HL-60 (cell line): ENCODE results near the gene RCOR3.

ENCODE experiments used
- DNase-seq, 2 experiments: peaks; one replicate each; pipeline ENCODE4 v3.0.0-alpha.2; 2010 to 2020; ENCODE audit warnings: low read depth in 1 of 2, low spot score in 1 of 2
- H3K27ac ChIP-seq: fragments of 250-450 bp; sonication (Bioruptor Pico); replicated peaks from 2 replicates; pipeline ENCODE4 v1.5.1; 2020; ENCODE audit warnings: mild to moderate bottlenecking, moderate library complexity
- H3K27me3 ChIP-seq: fragments of 250-450 bp; sonication (Bioruptor Pico); 2 replicates; pipeline ENCODE4 v1.5.1; 2021; ENCODE audit warnings: mild to moderate bottlenecking, moderate library complexity; ENCODE audit not compliant: insufficient read depth, poor library complexity, severe bottlenecking
- H3K4me3 ChIP-seq: replicated peaks from 2 replicates; pipeline ENCODE4 v1.5.1; 2011; ENCODE audit warnings: mild to moderate bottlenecking, control low read depth, low read length; ENCODE audit not compliant: insufficient read depth
- GABPA ChIP-seq: IDR thresholded peaks from 2 replicates; pipeline ENCODE4 v1.6.1; 2012; ENCODE audit warnings: low read depth
- POLR2AphosphoS5 ChIP-seq: IDR thresholded peaks from 2 replicates; pipeline ENCODE4 v1.6.1; 2012; ENCODE audit warnings: low read depth
- REST ChIP-seq: IDR thresholded peaks from 2 replicates; pipeline ENCODE4 v1.6.1; 2012; ENCODE audit warnings: low read depth; ENCODE audit not compliant: insufficient replicate concordance
- SPI1 ChIP-seq: IDR thresholded peaks from 2 replicates; pipeline ENCODE4 v1.6.1; 2012; ENCODE audit warnings: low read depth, mild to moderate bottlenecking, borderline replicate concordance
- long read RNA-seq: library from polyadenylated mRNA; unstranded; transcript quantifications from one replicate; pipeline ENCODE4 v2.0.0, GENCODE V29; 2020
- TF ChIP-seq, protein P1 (sequence below): IDR thresholded peaks from one replicate; pipeline ENCODE4 v1.5.1; 2011; ENCODE audit warnings: low read length, control low read depth, inconsistent platforms; ENCODE audit not compliant: insufficient read depth

Gene RCOR3
- long read RNA-seq, transcript RCOR3-202 (11 exons, 2,525 nt) = major isoform, 5 of 35 reads
- long read RNA-seq, transcript RCOR3-203 (12 exons, 2,041 nt) = major isoform, 5 of 35 reads
- long read RNA-seq, partial matches to known transcripts = 2 of 35 reads
- long read RNA-seq, other reads (novel, unspliced or antisense) = 21 of 35 reads

DNA sequence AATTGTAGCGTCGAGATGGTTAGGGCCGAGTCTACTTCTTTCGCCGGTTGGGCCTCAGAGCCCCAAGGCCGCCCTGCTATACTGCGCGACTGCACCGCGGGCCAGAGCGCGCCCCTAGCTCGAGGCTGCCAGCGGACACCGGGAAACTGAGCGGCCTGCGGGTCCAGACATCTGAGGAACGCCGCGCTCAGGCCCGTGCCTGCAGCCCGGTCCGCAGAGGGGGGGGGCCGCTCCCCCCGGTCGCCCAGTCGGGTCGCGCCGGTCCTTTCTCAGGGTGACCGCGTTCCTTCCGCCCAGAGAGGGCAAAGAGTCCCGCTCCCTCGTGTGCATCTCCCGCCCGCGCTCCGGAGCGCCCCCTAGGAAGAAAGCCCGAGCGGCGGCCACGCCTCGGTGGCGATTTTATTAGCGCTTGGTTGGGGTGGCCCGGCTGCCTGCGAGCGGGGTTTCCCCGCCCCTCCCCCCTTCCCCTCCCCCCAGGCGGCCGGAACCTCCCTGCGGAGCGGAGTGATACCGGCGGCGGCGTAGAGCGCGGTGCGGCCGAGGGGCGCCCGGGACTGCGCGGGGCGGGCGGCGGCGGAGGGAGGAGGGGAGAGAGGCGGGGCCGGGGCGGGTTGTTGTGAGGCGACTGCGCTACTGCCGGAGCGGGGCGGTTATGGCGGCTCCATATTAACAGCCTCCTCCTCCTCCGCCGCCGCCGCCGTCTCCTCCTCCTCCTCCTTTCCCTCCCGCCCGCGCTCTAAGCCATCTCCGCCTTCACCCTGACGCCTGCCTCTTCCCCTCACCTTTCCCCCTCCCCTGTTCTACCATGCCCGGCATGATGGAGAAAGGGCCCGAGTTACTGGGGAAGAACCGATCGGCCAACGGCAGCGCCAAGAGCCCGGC lies at the start of gene RCOR3:
RCOR3 (plus strand) TSS at position 611 of the 882 bp plus-strand sequence; CDS start at position 806, 195 bp downstream.
- H3K27ac ChIP-seq = peak within 1 kb of the TSS; percentile 98
- no peaks in the 10 kb centered on the region for H3K27me3 ChIP-seq
- H3K4me3 ChIP-seq = peak within 1 kb of the TSS; percentile 92
- TF ChIP-seq, protein P1, sequence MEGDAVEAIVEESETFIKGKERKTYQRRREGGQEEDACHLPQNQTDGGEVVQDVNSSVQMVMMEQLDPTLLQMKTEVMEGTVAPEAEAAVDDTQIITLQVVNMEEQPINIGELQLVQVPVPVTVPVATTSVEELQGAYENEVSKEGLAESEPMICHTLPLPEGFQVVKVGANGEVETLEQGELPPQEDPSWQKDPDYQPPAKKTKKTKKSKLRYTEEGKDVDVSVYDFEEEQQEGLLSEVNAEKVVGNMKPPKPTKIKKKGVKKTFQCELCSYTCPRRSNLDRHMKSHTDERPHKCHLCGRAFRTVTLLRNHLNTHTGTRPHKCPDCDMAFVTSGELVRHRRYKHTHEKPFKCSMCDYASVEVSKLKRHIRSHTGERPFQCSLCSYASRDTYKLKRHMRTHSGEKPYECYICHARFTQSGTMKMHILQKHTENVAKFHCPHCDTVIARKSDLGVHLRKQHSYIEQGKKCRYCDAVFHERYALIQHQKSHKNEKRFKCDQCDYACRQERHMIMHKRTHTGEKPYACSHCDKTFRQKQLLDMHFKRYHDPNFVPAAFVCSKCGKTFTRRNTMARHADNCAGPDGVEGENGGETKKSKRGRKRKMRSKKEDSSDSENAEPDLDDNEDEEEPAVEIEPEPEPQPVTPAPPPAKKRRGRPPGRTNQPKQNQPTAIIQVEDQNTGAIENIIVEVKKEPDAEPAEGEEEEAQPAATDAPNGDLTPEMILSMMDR = peak; percentile 24
- peak; percentile 61; the same call in 1 of the 2 replicates for TF ChIP-seq POLR2AphosphoS5
- no peak for TF ChIP-seq GABPA
- no peak for TF ChIP-seq SPI1
- TF ChIP-seq REST = peak; percentile 30
- peak; percentile 81 to 92 for DNase-seq

DNA sequence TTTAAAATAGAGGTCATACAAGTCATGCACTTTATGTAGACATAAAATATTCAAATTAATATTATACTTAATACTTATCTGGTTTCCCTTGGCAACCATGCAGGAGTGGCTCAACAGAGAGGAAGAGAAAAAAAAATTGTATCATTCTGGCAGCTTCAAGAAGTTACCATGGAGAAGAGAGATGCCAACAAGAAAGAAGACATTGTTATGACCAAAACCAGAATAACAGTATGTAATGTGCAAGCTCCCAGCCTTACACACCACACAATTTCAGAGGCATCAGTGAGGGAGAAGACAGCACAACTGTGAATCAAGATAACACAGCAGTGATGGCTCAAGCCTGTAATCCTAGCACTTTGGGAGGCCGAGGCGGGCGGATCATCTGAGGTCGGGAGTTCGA lies 49.1 kb upstream of the RCOR3 start:
- TF ChIP-seq POLR2AphosphoS5 (no peak), GABPA (no peak), SPI1 (no peak), REST (no peak)
- TF ChIP-seq, protein P1 = no peak
- no peaks in the 10 kb centered on the region for H3K27me3 ChIP-seq
- DNase-seq = no peak

DNA sequence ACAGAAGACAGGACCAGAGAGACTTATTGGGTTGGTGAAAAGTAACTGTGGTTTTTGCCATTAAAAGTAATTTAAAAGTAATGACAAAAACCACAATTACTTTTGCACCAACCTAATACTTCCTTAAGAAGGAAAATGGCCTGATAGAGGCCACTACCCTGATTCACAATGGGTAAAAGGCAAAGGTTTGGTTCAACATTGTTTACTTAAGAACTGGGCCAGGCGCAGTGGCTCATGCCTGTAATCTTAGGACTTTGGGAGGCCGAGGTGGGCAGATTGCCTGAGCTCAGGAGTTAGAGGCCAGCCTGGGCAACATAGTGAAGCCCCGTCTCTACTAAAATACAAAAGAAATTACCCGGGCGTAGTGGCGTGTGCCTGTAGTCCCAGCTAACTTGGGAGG lies 48.2 kb upstream of the RCOR3 start:
- DNase-seq = no peak
- TF ChIP-seq GABPA (no peak), POLR2AphosphoS5 (no peak), SPI1 (no peak), REST (no peak)
- TF ChIP-seq, protein P1 = no peak
- Histone ChIP-seq H3K27ac (no peak overlapping the region), H3K4me3 (no peak overlapping the region), H3K27me3 (no peaks in the 10 kb centered on the region)

More for the DNA sequence above, 49.1 kb upstream of the RCOR3 start:
- H3K4me3 ChIP-seq = no peak overlapping the region
- H3K27ac ChIP-seq = no peak overlapping the region
